ENCODE data around the gene TLCD2. TPM values are rescaled to one million over a fixed set of nuclear protein-coding genes. Genes with fewer than 3 reads are reported as not detected.
"Not testable (repeated sequence)": the region's sequence is repeated elsewhere in the genome, so short reads cannot be mapped to it uniquely, and the experiment has no call there.

Gene TLCD2
- total RNA-seq, 1 experiment from 2014 or later = 2.1 TPM

- ChIA-PET POLR2A (ENCODE audit: low non-redundant PET) (interaction anchor here (0.5 kb wide), 1 partner anchor 13 kb away, joined by 3 read pairs; no protein-coding TSS in a partner anchor), CTCF (no interaction called here)
- Histone ChIP-seq H3K9me3 (ENCODE audit: low read depth, low read length, poor library complexity, severe bottlenecking) (no peaks in the 10 kb centered on the region), H3K36me3 (ENCODE audit: insufficient read depth, low read length, poor library complexity, severe bottlenecking) (peaks cover 85% of the 10 kb centered on the region), H3K27ac (ENCODE audit: low read depth, low read length, poor library complexity, severe bottlenecking) (no peak overlapping the region), H3K4me1 (ENCODE audit: insufficient read depth, low read length, poor library complexity, severe bottlenecking) (peaks cover 6% of the 10 kb centered on the region), H3K27me3 (replicated peaks; ENCODE audit: insufficient read depth, low read depth, low read length, poor library complexity) (no peaks in the 10 kb centered on the region), H3K4me3 (ENCODE audit: low read depth, low read length, poor library complexity, severe bottlenecking) (no peak overlapping the region)
- TF ChIP-seq EZH2 (IDR thresholded peaks at IDR 0.05; ENCODE audit: borderline replicate concordance, low read depth, low read length, poor library complexity, severe bottlenecking) = no peak
- TF ChIP-seq, protein P1, sequence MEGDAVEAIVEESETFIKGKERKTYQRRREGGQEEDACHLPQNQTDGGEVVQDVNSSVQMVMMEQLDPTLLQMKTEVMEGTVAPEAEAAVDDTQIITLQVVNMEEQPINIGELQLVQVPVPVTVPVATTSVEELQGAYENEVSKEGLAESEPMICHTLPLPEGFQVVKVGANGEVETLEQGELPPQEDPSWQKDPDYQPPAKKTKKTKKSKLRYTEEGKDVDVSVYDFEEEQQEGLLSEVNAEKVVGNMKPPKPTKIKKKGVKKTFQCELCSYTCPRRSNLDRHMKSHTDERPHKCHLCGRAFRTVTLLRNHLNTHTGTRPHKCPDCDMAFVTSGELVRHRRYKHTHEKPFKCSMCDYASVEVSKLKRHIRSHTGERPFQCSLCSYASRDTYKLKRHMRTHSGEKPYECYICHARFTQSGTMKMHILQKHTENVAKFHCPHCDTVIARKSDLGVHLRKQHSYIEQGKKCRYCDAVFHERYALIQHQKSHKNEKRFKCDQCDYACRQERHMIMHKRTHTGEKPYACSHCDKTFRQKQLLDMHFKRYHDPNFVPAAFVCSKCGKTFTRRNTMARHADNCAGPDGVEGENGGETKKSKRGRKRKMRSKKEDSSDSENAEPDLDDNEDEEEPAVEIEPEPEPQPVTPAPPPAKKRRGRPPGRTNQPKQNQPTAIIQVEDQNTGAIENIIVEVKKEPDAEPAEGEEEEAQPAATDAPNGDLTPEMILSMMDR (conservative IDR thresholded peaks at IDR 0.05; ENCODE audit: low read depth, low read length) = no peak
- DNase-seq (ENCODE audit: low spot score) = no peak
- BruUV-seq (replicated peaks) = no TSS peak
- intact Hi-C loops (cut with micrococcal nuclease; ENCODE audit: unreplicated experiment) = no loop called here
These were observed 56.4 kb downstream of the TLCD2 start for GRCh38 chr17:1653735-1654134.

DNA sequence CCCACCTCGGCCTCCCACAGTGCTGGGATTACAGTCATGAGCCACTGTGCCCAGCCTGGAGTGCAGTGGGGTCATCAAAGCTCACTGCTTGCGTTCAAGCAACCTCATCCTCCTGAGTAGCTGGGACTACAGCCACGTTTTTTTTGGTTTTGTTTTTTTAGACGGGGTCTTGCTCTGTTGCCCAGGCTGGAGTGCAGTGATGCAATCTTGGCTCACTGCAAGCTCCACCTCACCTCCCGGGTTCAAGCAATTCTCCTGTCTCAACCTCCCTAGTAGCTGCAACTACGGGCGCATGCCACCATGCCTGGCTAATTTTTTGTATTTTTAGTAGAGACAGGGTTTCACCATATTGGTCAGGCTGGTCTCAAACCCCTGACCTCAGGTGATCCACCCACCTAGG lies 57.4 kb downstream of the TLCD2 start:
- POLR2A ChIA-PET (ENCODE audit: low non-redundant PET); BruUV-seq (replicated peaks); intact Hi-C loops (cut with micrococcal nuclease; ENCODE audit: unreplicated experiment); H3K4me3 ChIP-seq (ENCODE audit: low read depth, low read length, poor library complexity, severe bottlenecking); H3K27me3 ChIP-seq (replicated peaks; ENCODE audit: insufficient read depth, low read depth, low read length, poor library complexity); DNase-seq (ENCODE audit: low spot score); H3K27ac ChIP-seq (ENCODE audit: low read depth, low read length, poor library complexity, severe bottlenecking); CTCF ChIA-PET; H3K9me3 ChIP-seq (ENCODE audit: low read depth, low read length, poor library complexity, severe bottlenecking): not testable (repeated sequence)
- Histone ChIP-seq H3K4me1 (ENCODE audit: insufficient read depth, low read length, poor library complexity, severe bottlenecking) (peaks cover 12% of the 10 kb centered on the region), H3K36me3 (ENCODE audit: insufficient read depth, low read length, poor library complexity, severe bottlenecking) (peaks cover 75% of the 10 kb centered on the region)

Other genes starting within 250 kb of the TLCD2 start
- gene MYO1C, start 217.7 kb downstream of the TLCD2 start, total RNA-seq (2021) = 101 and 103 TPM in 2 replicates
- 26.2 and 27.5 TPM in 2 replicates for gene INPP5K, start 193.8 kb downstream of the TLCD2 start, total RNA-seq (2021)
- gene PITPNA, start 147.6 kb downstream of the TLCD2 start, total RNA-seq (2021) = 75.7 and 93.1 TPM in 2 replicates
- 0.06 and 1.2 TPM in 2 replicates for gene SLC43A2, start 81.5 kb downstream of the TLCD2 start, total RNA-seq (2021)
- gene SCARF1, start 64.6 kb downstream of the TLCD2 start, total RNA-seq (2021) = 0.24 TPM in 1 of 2 replicates, not detected in the other
- 0.73 and 1.6 TPM in 2 replicates for gene RILP, start 60.5 kb downstream of the TLCD2 start, total RNA-seq (2021)
- gene PRPF8, start 25.5 kb downstream of the TLCD2 start, total RNA-seq (2021) = 439 and 450 TPM in 2 replicates
- 18.6 and 19.4 TPM in 2 replicates for gene WDR81, start 14.3 kb upstream of the TLCD2 start, total RNA-seq (2021)
- gene SERPINF2, start 32.5 kb upstream of the TLCD2 start, total RNA-seq (2021) = 0.28 and 0.37 TPM in 2 replicates
- gene SERPINF1, start 51.7 kb upstream of the TLCD2 start, total RNA-seq (2021) = 47.8 and 91.0 TPM in 2 replicates
- 28.1 and 31.6 TPM in 2 replicates for gene SMYD4, start 119.5 kb upstream of the TLCD2 start, total RNA-seq (2021)
- gene RPA1, start 119.6 kb upstream of the TLCD2 start, total RNA-seq (2021) = 211 and 231 TPM in 2 replicates